Superior temporal gyrus (tissue), 1 donor: ENCODE results near the gene CCBE1.
"Not testable (repeated sequence)": the region's sequence is repeated elsewhere in the genome, so short reads cannot be mapped to it uniquely, and the experiment has no call there.

Experiments
- DNase-seq: peaks from one replicate; pipeline ENCODE4 v3.0.0-alpha.2; 2016; ENCODE audit errors: extremely low spot score

Gene CCBE1

DNA sequence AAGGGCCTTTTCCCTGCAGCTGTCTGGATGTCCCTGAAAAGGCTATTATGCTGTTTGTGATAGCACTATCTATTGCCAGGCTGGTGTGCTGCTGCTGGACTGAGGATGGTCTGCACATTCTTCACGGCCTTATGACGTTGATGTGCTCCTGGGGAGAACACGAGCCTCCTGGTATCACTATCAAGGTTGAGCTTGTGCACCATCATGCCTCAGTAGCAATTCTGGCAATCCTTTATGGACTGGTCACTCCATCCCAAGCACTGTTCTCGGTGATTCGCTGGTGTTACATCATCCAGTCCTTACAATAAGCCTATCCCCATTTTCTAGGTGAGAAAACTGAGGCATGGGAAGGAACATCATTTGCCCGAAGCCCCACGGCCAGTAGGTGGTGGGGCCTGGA, 18.2 kb upstream of the CCBE1 start:
- DNase-seq: no peak

DNA sequence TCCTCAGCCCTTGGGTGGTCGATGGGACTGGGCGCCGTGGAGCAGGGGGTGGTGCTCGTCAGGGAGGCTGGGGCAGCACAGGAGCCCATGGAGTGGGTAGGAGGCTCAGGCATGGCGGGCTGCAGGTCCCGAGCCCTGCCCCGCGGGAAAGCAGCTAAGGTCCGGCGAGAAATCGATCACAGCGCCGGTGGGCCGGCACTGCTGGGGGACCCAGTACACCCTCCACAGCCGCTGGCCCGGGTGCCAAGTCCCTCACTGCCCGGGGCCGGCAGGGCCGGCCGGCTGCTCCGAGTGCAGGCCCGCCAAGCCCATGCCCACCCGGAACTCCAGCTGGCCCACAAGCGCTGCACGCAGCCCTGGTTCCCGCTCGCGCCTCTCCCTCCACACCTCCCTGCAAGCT, 16.9 kb upstream of the CCBE1 start:
- not testable (repeated sequence) for DNase-seq

DNA sequence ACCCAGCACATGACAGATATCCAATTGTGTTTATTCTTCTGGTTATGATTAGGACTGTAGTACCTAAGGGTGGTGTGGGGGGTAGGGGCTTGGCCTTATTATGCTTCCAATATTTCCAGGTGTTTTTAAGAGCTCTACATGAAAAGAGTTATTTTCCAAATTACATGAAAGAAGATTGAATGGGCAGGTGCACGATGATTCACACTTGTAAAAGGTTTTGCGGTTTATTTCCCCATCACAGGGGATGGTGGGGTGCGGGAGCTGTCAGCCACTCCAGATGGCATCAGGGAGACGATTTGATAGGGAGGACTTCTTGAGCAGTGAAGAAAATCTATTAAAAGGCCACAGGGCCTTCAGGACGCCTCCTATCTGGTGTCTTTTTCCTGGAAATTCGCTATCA, 15.1 kb upstream of the CCBE1 start:
- no peak for DNase-seq

DNA sequence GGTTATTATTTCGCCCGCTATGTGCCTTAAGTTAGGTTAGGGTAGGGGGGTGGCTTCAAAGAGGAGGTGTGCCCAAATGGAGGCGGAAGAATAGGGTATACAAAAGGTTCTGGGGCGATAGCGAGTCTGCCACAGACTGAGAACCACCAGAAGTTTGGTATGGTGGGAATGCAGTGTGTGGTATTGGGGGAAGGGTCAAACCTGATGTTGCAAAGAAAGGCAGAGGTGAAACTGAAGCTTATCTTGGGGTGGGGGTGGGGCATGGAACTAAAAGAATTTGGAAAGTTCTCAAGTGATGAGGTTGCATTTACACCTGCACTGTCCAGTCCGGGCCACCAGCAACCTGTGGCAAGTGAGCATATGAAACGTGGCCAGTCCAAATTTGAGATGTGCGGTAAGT, 11.8 kb upstream of the CCBE1 start:
- no peak for DNase-seq

DNA sequence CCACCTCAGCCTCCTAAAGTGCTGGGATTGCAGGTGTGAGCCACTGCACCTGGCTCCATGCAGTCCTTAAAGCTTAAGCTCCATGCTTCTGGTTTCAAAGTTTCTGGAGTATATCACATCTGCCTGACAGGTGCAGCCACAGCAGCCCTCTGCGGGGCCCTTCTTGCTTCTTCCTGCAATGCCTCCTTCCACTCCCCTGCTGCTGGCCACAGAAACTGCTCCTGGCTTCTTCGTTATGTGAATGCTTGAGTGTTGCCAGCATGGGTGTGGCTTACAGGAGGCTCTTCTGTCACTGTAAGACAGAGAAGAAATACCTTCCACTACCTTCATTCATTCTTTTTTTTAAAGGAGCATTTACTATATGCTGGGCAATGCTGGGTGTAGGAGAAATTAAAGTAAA, 10.1 kb upstream of the CCBE1 start:
- no peak for DNase-seq

DNA sequence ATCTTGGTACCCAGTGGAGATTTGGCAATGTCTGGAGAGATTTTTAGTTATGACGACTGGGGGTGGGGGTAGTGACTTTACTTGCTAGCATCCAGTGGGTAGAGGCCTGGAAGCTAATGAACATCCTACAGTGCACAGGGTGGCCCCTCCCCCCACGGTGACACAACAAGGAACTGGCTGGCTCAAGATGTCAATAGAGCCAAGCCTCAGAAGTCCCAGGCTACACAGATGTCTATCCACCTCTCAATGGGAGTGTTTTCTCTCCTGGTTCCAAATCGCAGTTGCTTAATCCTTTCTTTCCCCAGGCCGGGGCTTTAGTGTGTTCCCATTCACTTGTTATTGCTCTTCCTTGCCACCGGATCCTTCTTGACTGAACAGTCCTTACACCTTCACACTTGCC, 9.3 kb upstream of the CCBE1 start:
- DNase-seq: no peak

DNA sequence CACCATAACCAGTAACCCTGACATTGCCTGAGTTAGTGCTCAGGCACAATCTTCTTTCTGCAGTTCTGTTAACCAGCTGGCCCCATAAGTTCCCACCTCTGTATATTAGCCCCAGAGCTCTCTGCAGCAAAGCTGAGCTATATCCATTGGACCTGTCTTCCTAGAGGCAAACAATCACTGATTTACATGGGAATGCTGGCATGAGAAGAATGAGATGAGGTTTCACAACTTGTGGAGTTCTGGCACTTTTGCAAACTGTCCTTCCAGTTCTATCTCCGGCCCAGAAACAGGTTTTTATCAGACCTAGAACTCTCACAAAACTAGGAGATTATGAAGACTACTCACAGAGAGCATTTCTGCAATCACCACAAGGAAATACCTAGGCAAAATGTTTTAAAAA, 7.9 kb upstream of the CCBE1 start:
- DNase-seq: no peak

DNA sequence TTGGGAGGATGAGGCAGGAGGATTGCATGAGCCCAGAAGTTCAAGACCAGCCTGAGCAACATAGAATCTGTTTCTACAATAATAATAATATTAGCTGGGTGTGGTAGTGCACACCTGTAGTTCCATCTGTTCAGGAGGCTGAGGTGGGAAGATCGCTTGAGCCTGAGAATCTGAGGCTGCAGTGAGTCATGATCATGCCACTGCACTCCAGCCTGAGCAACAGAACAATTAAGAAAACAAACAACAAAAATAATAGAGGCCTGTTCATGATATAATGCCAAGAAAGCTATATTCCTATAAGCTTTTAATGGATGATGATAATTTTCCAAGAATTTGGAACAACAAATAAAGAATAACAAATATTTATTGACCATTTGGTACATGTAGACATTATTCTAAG, 6.9 kb upstream of the CCBE1 start:
- DNase-seq: no peak

DNA sequence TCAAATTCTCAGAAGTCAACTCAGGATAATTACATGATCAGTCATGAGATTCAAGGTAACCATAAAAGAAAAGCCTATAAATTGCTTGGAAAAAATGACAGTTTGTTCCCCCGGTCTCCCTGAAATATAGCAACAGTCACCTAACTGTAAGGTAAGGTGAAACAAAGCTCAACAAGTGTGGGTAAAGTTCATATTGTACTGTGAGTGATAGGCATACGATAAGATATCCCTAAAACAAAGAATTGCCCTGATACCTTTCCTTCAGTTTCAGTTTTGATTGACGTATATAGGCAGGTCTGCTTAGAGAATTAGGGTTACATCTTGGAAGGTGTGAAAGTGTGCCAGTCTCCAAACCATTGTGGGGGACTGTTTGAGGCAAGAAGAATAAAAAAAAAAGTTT, 4.0 kb upstream of the CCBE1 start:
- no peak for DNase-seq

DNA sequence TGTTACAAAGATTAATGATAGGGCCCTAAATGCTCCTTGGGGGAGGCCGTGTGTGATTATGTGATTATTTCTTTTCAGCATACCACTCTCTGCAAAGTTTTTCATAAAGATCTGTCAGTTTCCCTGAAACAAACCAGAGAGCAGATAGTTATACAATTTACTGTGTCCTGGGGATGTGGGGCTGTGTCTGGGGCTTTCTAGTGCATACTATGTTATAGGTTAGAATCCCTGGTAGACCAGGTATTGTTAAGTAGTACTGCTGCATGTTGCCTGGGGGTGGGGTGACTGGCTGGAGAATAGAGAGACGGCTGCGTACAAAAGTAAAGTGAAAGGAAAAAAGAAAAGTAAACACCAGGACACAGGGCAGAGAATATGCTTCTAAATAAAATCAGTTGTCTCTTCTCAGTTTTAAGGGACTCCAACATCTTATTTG, 3.3 kb upstream of the CCBE1 start:
- DNase-seq: no peak

DNA sequence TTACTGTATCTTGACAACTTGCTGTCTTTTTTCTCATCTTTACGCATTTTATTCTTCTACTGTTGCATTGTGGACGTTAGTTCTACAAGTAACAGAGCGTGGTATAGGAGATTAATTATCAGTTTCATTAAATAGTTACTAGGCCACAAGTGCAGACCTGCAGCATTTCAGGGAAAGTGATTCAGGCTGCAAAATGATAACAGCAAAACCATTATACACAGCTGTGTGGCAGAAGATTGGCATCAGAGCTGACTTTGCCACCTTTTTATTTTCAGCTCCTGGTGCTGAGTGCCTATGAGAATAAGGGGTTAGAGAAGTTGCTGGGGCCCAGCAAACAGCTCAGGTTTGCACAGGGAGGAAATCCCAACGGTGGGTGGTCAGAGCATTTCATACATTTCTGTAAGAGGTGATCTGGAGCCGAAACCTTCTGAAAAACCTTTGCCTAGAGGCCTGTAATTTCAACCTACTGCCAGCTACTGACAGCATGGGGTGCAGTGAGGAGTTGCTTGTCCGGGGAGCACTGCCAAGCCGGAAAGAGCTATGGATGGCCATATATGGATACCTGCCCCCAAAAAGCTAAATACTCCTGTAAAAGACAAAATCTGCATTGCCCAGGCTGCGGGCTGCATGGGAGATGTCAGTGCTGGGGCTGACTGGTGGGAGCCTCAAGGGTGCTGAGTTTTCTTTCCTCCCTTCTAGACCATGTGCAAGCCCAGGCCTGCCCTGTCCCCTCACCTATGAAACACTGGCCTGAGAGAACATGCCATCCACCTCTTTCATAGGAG, 2.7 kb upstream of the CCBE1 start:
- no peak for DNase-seq

DNA sequence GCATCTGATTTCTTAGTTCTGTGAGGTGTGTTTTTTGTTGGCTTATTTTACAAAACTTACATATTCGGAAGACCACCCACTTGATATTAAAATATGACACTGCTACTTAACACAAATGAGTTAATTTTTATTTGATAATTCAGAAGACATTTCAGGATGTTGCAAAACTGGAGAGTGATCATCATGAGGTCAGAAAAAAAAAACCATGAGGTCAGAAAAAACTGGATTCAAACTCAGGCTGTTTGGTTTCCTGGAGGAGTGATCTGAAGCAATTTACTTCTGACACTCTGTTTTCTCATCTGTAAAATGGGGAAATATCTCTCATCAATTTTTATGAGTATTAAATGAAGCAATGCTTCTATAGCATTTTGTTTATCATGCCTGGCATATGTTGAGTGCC, 1.8 kb upstream of the CCBE1 start:
- no peak for DNase-seq

DNA sequence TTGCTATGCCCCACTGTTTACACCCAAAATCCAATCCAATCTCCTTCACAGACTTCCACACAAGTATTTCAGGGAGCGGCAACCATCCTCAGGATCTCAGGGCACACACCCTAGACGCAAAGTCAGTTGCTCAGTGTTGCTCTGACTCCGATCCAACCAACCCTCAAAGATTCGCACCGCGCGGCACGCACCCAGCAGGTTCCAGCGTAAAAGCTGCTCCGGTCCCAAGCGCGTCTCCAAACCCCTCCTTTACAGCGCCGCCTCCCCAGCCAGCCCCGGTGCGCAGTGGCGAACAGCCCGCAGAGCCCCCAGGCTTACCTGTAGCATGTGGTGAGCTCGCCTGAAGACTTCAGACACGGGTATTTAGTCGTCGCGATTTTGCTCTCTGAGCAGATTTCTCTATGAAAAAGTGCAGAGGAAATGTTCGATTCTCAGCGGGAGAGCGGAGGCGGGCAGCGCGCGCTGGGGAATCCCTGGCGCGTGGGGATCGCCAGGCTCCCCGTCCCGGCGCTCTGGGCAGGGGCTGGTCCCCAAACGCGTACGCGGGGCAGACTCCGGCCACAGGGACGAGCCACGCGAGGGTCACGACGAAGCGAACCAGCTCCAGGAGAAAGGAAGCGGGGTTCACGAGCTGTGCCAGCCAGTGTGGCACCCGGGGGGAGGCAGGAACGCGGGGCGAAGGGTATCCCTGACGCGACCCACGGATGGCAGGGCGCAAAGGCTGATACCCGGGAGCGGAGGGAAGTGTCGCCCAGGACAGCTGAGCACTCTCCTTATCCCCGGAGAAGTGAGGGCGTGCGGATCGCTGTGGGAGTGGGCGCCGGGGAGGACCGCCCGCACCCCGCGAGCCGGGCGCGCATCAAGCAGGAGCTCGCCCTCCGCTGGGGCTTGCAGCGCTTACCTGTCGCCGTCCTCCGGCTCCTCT, 650 bp downstream of the CCBE1 start:
- DNase-seq: no peak

DNA sequence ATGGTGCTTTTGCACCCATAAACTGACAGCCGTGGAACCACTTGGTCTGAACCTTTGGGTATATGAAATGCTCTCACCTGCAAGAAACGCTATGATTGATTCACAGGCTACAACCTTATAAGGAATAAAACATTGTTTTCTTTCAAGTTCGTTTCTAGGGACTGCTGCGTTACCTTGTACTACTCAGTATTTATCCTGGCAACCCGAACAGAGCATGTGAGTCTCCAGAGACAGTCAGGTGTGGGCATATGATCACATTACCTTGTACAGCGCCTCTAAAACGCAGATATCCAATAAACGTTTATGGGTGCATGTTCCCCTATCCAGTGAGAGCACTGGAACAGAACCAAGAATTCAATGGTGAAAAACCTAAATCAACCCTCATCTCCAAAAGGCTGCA, 1.7 kb downstream of the CCBE1 start:
- no peak for DNase-seq

DNA sequence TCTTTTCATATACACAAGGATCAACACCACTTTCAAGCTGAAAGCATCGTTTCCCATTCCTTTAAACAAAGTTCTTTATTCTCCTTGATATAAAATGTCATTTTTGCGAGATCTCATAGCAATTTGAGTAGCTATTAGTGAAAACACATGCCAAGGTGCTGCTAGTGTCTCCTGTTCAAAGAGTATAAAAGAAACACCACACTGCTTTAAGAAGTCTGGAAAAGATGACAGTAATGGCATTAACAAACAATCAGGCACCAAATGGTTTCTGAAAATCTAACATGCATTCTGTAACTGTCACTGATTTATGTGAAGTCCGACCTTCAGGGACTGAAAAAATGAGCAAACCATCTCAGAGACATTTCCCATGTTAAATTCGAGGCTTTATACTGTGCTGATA, 2.4 kb downstream of the CCBE1 start:
- no peak for DNase-seq

DNA sequence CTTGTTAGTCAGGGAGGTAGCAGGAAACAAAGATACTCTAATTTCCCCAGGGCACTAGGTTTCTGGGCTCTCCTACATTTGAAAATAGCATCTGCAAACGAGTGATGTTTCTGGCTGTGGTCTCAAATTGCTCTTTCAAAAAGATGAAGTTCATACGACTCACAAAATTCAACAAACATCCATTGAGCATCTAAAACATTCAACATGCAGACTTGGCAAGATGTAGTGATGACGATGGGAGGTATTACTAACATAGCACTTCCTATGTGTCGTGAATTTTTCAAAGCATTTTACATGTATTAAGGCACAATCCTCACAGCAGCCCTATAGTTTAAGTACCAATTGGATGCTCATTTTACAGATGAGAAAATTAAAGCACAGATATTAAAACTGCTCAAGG, 5.2 kb downstream of the CCBE1 start:
- no peak for DNase-seq

DNA sequence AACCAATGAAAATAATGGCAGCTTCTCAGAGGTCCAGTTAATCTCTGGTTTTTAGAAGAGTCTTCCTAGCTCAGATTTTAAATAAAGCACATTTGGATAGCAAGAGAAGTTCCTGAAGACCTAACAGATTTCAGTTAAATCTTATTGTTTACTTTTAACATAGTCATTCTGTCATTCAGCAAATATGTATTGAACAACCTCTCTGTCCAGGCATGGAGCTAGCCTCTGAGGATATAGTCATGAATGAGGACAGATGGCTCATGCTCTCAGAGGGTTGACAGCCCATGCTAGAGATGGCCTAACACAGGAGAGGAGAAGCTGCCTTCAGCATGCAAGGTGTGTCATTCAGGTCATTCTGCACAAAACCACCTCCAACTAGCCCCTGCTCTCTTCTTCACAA, 6.2 kb downstream of the CCBE1 start:
- no peak for DNase-seq

DNA sequence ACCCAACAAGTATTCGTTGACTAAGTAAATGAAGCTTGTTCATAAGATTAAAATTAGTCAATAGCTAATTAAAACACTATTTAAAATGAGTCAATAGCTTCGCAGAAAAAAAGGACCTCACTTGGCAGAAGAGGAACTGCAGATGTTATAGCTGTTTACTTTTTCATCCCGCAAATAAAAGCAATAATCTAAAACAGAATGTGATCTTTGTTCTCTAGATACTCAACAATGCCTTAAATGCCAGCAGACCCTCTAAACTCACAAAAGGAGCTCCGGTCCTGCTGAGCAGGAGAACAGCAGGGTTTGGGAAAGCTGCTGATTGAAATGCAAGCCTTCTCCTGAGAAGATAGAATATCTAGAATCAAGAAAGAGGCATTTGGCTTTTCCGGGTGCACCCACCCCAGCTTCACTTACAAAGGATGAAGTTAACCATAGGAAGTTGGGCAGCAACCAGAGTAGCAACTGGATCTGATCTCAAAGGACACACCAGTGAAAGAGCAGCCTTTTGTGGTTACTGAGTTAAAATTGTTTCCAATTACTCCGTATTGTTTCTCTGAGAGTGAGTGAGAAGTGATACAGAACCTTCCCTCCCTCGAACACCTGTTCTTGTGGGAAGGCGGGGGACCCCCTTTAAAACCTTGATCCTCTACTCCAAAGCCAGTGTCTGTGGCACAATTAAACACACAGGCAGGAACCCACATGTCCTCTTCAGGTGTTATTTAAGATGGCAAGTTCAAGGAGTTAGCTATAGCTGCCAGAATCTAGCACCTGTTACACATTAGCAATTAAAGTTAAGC, 6.8 kb downstream of the CCBE1 start:
- DNase-seq: no peak

DNA sequence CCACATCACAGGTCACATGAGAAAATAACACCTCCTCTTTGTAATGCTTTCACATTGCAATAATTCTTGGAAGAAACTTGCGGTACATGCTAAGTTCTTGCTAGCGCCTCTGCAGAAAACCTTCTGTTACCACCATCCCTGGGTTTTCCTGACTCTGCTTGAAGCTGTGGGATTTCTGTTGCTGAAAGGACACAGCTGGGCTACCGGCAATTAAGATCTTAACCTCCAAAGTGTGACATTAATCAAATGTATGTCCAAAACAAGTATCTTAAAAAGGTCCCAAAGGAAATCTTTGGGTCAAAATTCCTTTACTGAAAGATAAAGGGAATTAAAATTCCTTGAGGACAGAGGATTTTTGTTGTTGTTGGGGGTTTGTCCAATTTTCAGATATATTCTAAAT, 7.5 kb downstream of the CCBE1 start:
- no peak for DNase-seq

DNA sequence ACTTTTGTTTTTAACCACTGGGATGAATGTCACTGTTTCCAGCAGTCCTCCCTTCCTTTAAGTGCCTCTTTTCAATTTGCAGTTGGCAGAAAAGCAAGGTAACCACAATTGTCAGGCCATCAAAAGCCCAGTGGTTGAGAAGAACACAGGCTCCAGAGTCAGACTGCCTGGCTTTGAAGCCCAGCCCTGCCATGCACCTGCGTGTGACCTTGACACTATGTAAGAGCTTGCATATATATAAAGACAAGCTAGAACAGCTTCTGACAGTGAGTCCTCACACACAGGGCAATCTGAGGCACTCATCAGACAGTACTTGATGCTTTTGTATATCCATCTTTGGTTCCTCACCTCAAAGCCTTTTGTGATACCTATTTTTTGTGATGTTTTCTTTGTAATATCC, 11.0 kb downstream of the CCBE1 start:
- DNase-seq: no peak

DNA sequence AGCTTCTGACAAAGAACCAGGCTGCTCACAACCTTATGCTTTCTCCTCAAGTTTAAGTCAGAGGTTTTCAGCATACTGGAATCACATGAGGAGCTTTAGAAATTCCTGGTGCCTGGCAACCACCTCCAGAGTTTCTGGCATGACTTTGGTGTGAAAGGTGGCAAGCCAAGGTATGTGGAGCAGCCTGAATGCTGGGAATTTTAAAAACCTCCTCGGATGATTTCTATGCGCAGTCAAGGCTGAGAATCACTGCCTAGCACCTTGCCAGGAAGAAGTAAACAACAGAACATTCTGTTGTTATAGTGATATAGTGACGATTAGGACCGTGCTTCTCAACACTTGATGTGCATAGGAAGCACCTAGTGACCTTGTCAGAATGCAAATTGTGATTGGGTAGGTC, 11.7 kb downstream of the CCBE1 start:
- DNase-seq: no peak

DNA sequence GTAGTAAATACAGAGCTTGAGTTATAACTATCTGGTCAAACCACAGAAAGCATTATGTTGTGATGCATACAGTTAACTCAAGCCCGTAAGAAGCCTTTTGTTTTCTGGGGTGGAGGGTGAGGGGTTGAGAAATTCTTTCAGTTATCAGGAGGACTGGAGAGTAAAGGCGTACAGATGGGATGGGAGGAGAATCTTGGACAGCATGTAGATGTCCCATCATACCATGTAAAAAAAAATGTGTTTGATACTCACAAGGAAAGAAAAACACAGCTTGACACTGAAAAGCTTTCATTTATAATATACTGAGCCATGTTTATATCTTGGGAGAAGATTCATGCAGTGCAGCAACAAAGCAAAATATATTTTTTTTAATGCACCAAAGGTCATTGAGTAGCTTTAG, 12.4 kb downstream of the CCBE1 start:
- no peak for DNase-seq
